ENCODE results near the gene CD22.

GRCh38 chr19:35351411-35352176, 22.6 kb downstream of the CD22 start:
- TF ChIP-seq CTCF (IDR thresholded peaks at IDR 0.05 in 8 of 11, conservative IDR thresholded peaks at IDR 0.05 in 3 of 11) (no peak), POLR2AphosphoS5 (IDR thresholded peaks at IDR 0.05) (peak in 1 of 3 donors; percentile 38), POLR2A (IDR thresholded peaks at IDR 0.05) (no peak)
